Measurements from ENCODE around the gene CACNB1.

CACNB1 gene

GRCh38 chr17:39167476-39167875 is 30.0 kb downstream of the CACNB1 start:
- TF ChIP-seq SNAI2 (CRISPR knock-in tag; IDR thresholded peaks at IDR 0.05), result no peak
- no peak for TF ChIP-seq CSRNP3 (CRISPR knock-in tag; IDR thresholded peaks at IDR 0.05)
- no peak for TF ChIP-seq ZNF8 (CRISPR knock-in tag; IDR thresholded peaks at IDR 0.05)
- no peak for TF ChIP-seq ZFP3 (CRISPR knock-in tag; IDR thresholded peaks at IDR 0.05)
- TF ChIP-seq ZC3H10 (CRISPR knock-in tag; IDR thresholded peaks at IDR 0.05), result no peak
- TF ChIP-seq ISL1 (CRISPR knock-in tag; IDR thresholded peaks at IDR 0.05), result no peak
- no peak for TF ChIP-seq ZFP30 (CRISPR knock-in tag; IDR thresholded peaks at IDR 0.05)
- TF ChIP-seq POU6F1 (CRISPR knock-in tag; IDR thresholded peaks at IDR 0.05; ENCODE audit: borderline replicate concordance, low read depth), result no peak
- no peak for TF ChIP-seq TCF4 (CRISPR knock-in tag; IDR thresholded peaks at IDR 0.05; ENCODE audit: borderline replicate concordance)
- TF ChIP-seq TOX (CRISPR knock-in tag; IDR thresholded peaks at IDR 0.05; ENCODE audit: borderline replicate concordance), result no peak
- no peak for TF ChIP-seq CSDC2 (CRISPR knock-in tag; IDR thresholded peaks at IDR 0.05)
- TF ChIP-seq PATZ1 (CRISPR knock-in tag; IDR thresholded peaks at IDR 0.05; ENCODE audit: borderline replicate concordance), result no peak
- TF ChIP-seq OSR1 (CRISPR knock-in tag; IDR thresholded peaks at IDR 0.05), result no peak
- TF ChIP-seq ESRRG (CRISPR knock-in tag; IDR thresholded peaks at IDR 0.05), result no peak
- TF ChIP-seq ARNTL (CRISPR knock-in tag; IDR thresholded peaks at IDR 0.05; ENCODE audit: borderline replicate concordance, low read depth), result no peak
- no peak for TF ChIP-seq PPARA (CRISPR knock-in tag; IDR thresholded peaks at IDR 0.05; ENCODE audit: borderline replicate concordance)
- TF ChIP-seq RARB (CRISPR knock-in tag; IDR thresholded peaks at IDR 0.05), result no peak
- TF ChIP-seq ZNF565 (CRISPR knock-in tag; conservative IDR thresholded peaks at IDR 0.05; ENCODE audit: low read depth), result no peak
- TF ChIP-seq CREB5 (CRISPR knock-in tag; IDR thresholded peaks at IDR 0.05; ENCODE audit: low read depth), result no peak
- no peak for TF ChIP-seq ZNF70 (CRISPR knock-in tag; IDR thresholded peaks at IDR 0.05)
- ATAC-seq, result no peak

- TF ChIP-seq ZC3H10 (CRISPR knock-in tag; IDR thresholded peaks at IDR 0.05) (no peak), PPARA (CRISPR knock-in tag; IDR thresholded peaks at IDR 0.05; ENCODE audit: borderline replicate concordance) (no peak), RARB (CRISPR knock-in tag; IDR thresholded peaks at IDR 0.05) (no peak), BACH2 (CRISPR knock-in tag; IDR thresholded peaks at IDR 0.05; ENCODE audit: borderline replicate concordance) (no peak), ESRRG (CRISPR knock-in tag; IDR thresholded peaks at IDR 0.05) (no peak), CSRNP3 (CRISPR knock-in tag; IDR thresholded peaks at IDR 0.05) (no peak), ZFP30 (CRISPR knock-in tag; IDR thresholded peaks at IDR 0.05) (no peak), POU6F1 (CRISPR knock-in tag; IDR thresholded peaks at IDR 0.05; ENCODE audit: borderline replicate concordance, low read depth) (no peak), ISL1 (CRISPR knock-in tag; IDR thresholded peaks at IDR 0.05) (no peak), ZFP3 (CRISPR knock-in tag; IDR thresholded peaks at IDR 0.05) (no peak), ZNF8 (CRISPR knock-in tag; IDR thresholded peaks at IDR 0.05) (no peak), ZNF70 (CRISPR knock-in tag; IDR thresholded peaks at IDR 0.05) (no peak), GLIS3 (CRISPR knock-in tag; IDR thresholded peaks at IDR 0.05) (no peak), TOX (CRISPR knock-in tag; IDR thresholded peaks at IDR 0.05; ENCODE audit: borderline replicate concordance) (no peak), ZNF565 (CRISPR knock-in tag; conservative IDR thresholded peaks at IDR 0.05; ENCODE audit: low read depth) (no peak), CREB5 (CRISPR knock-in tag; IDR thresholded peaks at IDR 0.05; ENCODE audit: low read depth) (no peak), PATZ1 (CRISPR knock-in tag; IDR thresholded peaks at IDR 0.05; ENCODE audit: borderline replicate concordance) (no peak), CSDC2 (CRISPR knock-in tag; IDR thresholded peaks at IDR 0.05) (no peak)
- ATAC-seq, result no peak
Observed at GRCh38 chr17:39166437-39167335, 30.8 kb downstream of the CACNB1 start.

All from SK-N-SH treated with all-trans-retinoic acid at 6 μM for 48 hours (cell line).